ENCODE results near the gene ANKRD40CL.

- TF ChIP-seq CTCF (IDR thresholded peaks at IDR 0.05; ENCODE audit: low read depth, low read length) (no peak), EZH2phosphoT487 (IDR thresholded peaks at IDR 0.05; ENCODE audit: low read depth) (no peak)
Measured at GRCh38 chr17:50779747-50780353, 12.5 kb upstream of the ANKRD40CL start.

Data from OCI-LY3 (cell line).